Heart right ventricle (tissue), 16 donors: ENCODE measurements around the gene NR1H3. TPM values are rescaled to one million over a fixed set of nuclear protein-coding genes. Genes with fewer than 3 reads are reported as not detected.

Experiments used
- ATAC-seq, 8 donors: fragments of 200-7000 bp; cut with Tn5 transposase; one replicate each; pipeline ENCODE4 v1.9.1; 2020; ENCODE audit warnings: mild to moderate bottlenecking in 8 of 8, moderate library complexity in 8 of 8, moderate number of reproducible peaks in 1 of 8
- DNase-seq, 2 donors: peaks; one replicate each; pipeline ENCODE4 v3.0.0-alpha.2; 2020
- H3K27ac ChIP-seq, 10 donors: fragments of 200-600 bp; sonication (generic) in 2 of 10; one replicate each; pipeline versions ENCODE4 v1.5.0 to v1.8.0; 2020 to 2022; ENCODE audit warnings: mild to moderate bottlenecking in 3 of 10
- H3K27me3 ChIP-seq, 7 donors: fragments of 200-600 bp; one replicate each; pipeline ENCODE4 v1.8.0; 2021 to 2022; ENCODE audit warnings: mild to moderate bottlenecking in 2 of 7
- H3K36me3 ChIP-seq, 9 donors: fragments of 200-600 bp; sonication (generic) in 1 of 9; one replicate each; pipeline versions ENCODE4 v1.5.0 to v1.8.0; 2020 to 2022; ENCODE audit warnings: mild to moderate bottlenecking in 2 of 9
- H3K4me1 ChIP-seq, 9 donors: fragments of 200-600 bp; sonication (generic) in 1 of 9; one replicate each; pipeline versions ENCODE4 v1.5.0 to v1.8.0; 2020 to 2022; ENCODE audit warnings: mild to moderate bottlenecking in 4 of 9
- H3K4me3 ChIP-seq, 10 donors: fragments of 200-600 bp; sonication (generic) in 2 of 10; one replicate each; pipeline versions ENCODE4 v1.5.0 to v1.8.0; 2020 to 2022; ENCODE audit warnings: mild to moderate bottlenecking in 7 of 10, moderate library complexity in 2 of 10
- H3K9me3 ChIP-seq, 11 donors: fragments of 200-600 bp in 10 of 11; sonication (generic) in 2 of 11; one replicate each; pipeline versions ENCODE4 v1.5.0 to v1.8.0; 2013 to 2022; ENCODE audit warnings: mild to moderate bottlenecking in 2 of 11, control low read depth in 1 of 11, moderate library complexity in 1 of 11
- CTCF ChIP-seq, 9 donors: fragments of 200-600 bp; sonication (generic) in 2 of 9; IDR thresholded peaks; one replicate each; pipeline versions ENCODE4 v1.5.0 to v1.8.0; 2021 to 2022; ENCODE audit warnings: antibody characterized with exemption in 9 of 9, mild to moderate bottlenecking in 5 of 9, moderate library complexity in 1 of 9
- WGBS, 2 donors: extraction: QIAGEN DNeasy Blood & Tissue Kit; methylation state at CpG; one replicate each; pipeline ENCODE4 v1.1.7; 2013; ENCODE audit warnings: inconsistent platforms in 1 of 2; 5-methylcytosine and 5-hydroxymethylcytosine counted together
- intact Hi-C, 10 donors: fragments of 100-400 bp; cut with DNase I; formaldehyde crosslinking; loops; one replicate each; pipeline versions ENCODE4 v1.11.1 to v1.14.2; 2022
- polyA plus RNA-seq, 2 donors: library from polyadenylated mRNA; stranded (reverse); fragments of 200-250 nt; gene quantifications; one replicate each; pipeline ENCODE4 v1.2.3, GENCODE V29; 2013
- total RNA-seq, 10 donors: library from RNA; stranded (reverse); fragmentation: NEBNext Ultra II Directional in 3 of 10; extraction: Animal tissue kit (Norgen Biotek cat#: 25700) in 3 of 10; gene quantifications; one replicate each; pipeline versions ENCODE4 v1.2.1 to v1.2.4, GENCODE V29; 2021 to 2023
- donor health status: Arrhythmogenic right ventricular cardiomyopathy.
- donor health status: ischemic (EF 13 %, LVEDD 7.1; RV severe dilation, severe dysfunction).
- donor health status: healthy with polysubstance abuse.
- donor health status: DM: no; HTN: yes; CAD: no.
- donor health status: DM: no; HTN: no; CAD: no.
- donor health status: ischemic (EF 25% LVEDD 6.9; RV normal size, moderate dysfunction).
- donor health status: ischemic (EF 25% LVEDD 5.7; RV mildly dilated, moderate dysfunction).
- donor health status: healthy.
- donor health status: DM: yes; HTN: yes; CAD: no.
- donor health status: Ischemic cardiomyopathy.
- donor health status: ischemic (EF 35%, LVEDD 5.7; RV mildly dilated, moderate dysfunction).
- donor health status: nonischemic (EF 11% LVEDD 7.7; RV severe dilation, severe dysfunction).
- donor health status: DM: yes; HTN: yes; CAD: no.
- donor health status: PGD.
- donor health status: ischemic (EF 29% LVEDD 5.4; RV normal size, mild dysfunction).
- donor health status: nonischemic (EF 23%, LVEDD 6.1; RV moderate dilation, normal function).

Gene NR1H3
- total and polyA plus RNA-seq, 12 donors, result 6.6 to 49.2 (median 10.0) TPM

- H3K27ac ChIP-seq, result no peak overlapping the region
- no peaks in the 10 kb centered on the region for H3K27me3 ChIP-seq
- peaks cover 0 to 100% (median 9%) of the 10 kb centered on the region in 9 donors for H3K36me3 ChIP-seq
- no peak for DNase-seq
- WGBS, 2 donors, result 95% methylated on average over 15 of the region's 15 CpGs
- no peak for TF ChIP-seq CTCF (IDR thresholded peaks at IDR 0.05)
- H3K4me3 ChIP-seq, result no peak overlapping the region
- H3K9me3 ChIP-seq, result no peaks in the 10 kb centered on the region
- H3K4me1 ChIP-seq, result peaks cover 0 to 38% (median 21%) of the 10 kb centered on the region in 9 donors
- ATAC-seq, result no peak
- intact Hi-C loops, result no loop called here
These were observed 32.1 kb downstream of the NR1H3 start for GRCh38 chr11:47289856-47290255.

GRCh38 chr11:47295385-47295784 is 37.6 kb downstream of the NR1H3 start:
- Histone ChIP-seq H3K9me3 (peaks cover 0 to 29% (median 12%) of the 10 kb centered on the region in 11 donors), H3K36me3 (peaks cover 0 to 100% (median 12%) of the 10 kb centered on the region in 9 donors), H3K4me3 (no peak overlapping the region), H3K27ac (no peak overlapping the region), H3K4me1 (no peaks in the 10 kb centered on the region), H3K27me3 (no peaks in the 10 kb centered on the region)
- WGBS, 2 donors, result 95 to 96% methylated on average over 5 of the region's 5 CpGs
- TF ChIP-seq CTCF (IDR thresholded peaks at IDR 0.05), result no peak
- intact Hi-C loops, result no loop called here
- ATAC-seq (no peak), DNase-seq (no peak)

GRCh38 chr11:47296045-47296444 is 38.2 kb downstream of the NR1H3 start:
- no peak for ATAC-seq
- Histone ChIP-seq H3K4me1 (no peaks in the 10 kb centered on the region), H3K36me3 (peaks cover 0 to 100% (median 12%) of the 10 kb centered on the region in 9 donors), H3K4me3 (no peak overlapping the region), H3K9me3 (peaks cover 0 to 29% (median 12%) of the 10 kb centered on the region in 11 donors), H3K27me3 (no peaks in the 10 kb centered on the region), H3K27ac (no peak overlapping the region)
- intact Hi-C loops, result no loop called here
- DNase-seq, result no peak
- TF ChIP-seq CTCF (IDR thresholded peaks at IDR 0.05), result no peak
- WGBS, 2 donors, result 90 to 91% methylated on average over 4 of the region's 4 CpGs

- Histone ChIP-seq H3K4me3 (no peak overlapping the region), H3K27me3 (no peaks in the 10 kb centered on the region), H3K9me3 (peaks cover 0 to 48% (median 16%) of the 10 kb centered on the region in 11 donors), H3K4me1 (no peaks in the 10 kb centered on the region), H3K27ac (no peak overlapping the region), H3K36me3 (peaks cover 0 to 100% (median 12%) of the 10 kb centered on the region in 9 donors)
- WGBS, 2 donors, result 98% methylated on average over 3 of the region's 3 CpGs
- DNase-seq, result no peak
- no peak for ATAC-seq
- intact Hi-C loops, result no loop called here
- TF ChIP-seq CTCF (IDR thresholded peaks at IDR 0.05), result no peak
These were observed 41.3 kb downstream of the NR1H3 start for GRCh38 chr11:47299078-47299477.
